WTC11 (cell line): ENCODE data around the gene RETREG3. TPM values are rescaled to one million over a fixed set of nuclear protein-coding genes. Genes with fewer than 3 reads are reported as not detected.

ENCODE experiments used
- ATAC-seq: fragments of 200-7000 bp; cut with Tn5 transposase; 2 replicates; pipeline ENCODE4 v1.10.0; 2021; ENCODE audit warnings: mild to moderate bottlenecking, moderate library complexity
- CTCF ChIA-PET: fragments of 300-600 bp; sonication (Branson Sonifier 250); formaldehyde crosslinking; loops from one replicate; lab custom pipeline; 2021; ENCODE audit warnings: antibody characterized with exemption; lab: Charles Lee
- POLR2A ChIA-PET: fragments of 350-600 bp; sonication (Branson Sonifier 250); formaldehyde crosslinking; loops from one replicate; lab custom pipeline; 2021; ENCODE audit warnings: antibody characterized with exemption; lab: Charles Lee
- DNase-seq: peaks from one replicate; pipeline ENCODE4 v3.0.0; 2021; ENCODE audit warnings: low spot score
- H3K27ac Mint-ChIP-seq: 2 replicates; pipeline ENCODE4 v1.8.0; 2021; ENCODE audit warnings: mixed read lengths
- H3K27me3 Mint-ChIP-seq: 2 replicates; pipeline ENCODE4 v1.8.0; 2021; ENCODE audit warnings: low read depth, mild to moderate bottlenecking, moderate library complexity, mixed read lengths
- H3K36me3 Mint-ChIP-seq: 2 replicates; pipeline ENCODE4 v1.8.0; 2021; ENCODE audit warnings: mixed read lengths
- H3K4me1 Mint-ChIP-seq: 2 replicates; pipeline ENCODE4 v1.8.0; 2022; ENCODE audit warnings: mixed read lengths
- H3K4me3 Mint-ChIP-seq: 2 replicates; pipeline ENCODE4 v1.8.0; 2021; ENCODE audit warnings: mild to moderate bottlenecking, moderate library complexity, mixed read lengths
- H3K9me3 Mint-ChIP-seq: 2 replicates; pipeline ENCODE4 v1.8.0; 2021; ENCODE audit warnings: mixed read lengths
- ARID4B ChIP-seq: sonication (generic); formaldehyde crosslinking; IDR thresholded peaks from 2 replicates; pipeline ENCODE4 v1.8.0; 2023; ENCODE audit warnings: missing genetic modification reagents, mild to moderate bottlenecking, borderline replicate concordance
- CBFB ChIP-seq: sonication (generic); formaldehyde crosslinking; IDR thresholded peaks from 2 replicates; pipeline ENCODE4 v1.8.1; 2022; ENCODE audit warnings: mild to moderate bottlenecking, low read depth, missing genetic modification reagents
- CREB1 ChIP-seq: sonication (generic); formaldehyde crosslinking; IDR thresholded peaks from 2 replicates; pipeline ENCODE4 v1.8.0; 2023; ENCODE audit warnings: mild to moderate bottlenecking, missing genetic modification reagents
- FOXP1 ChIP-seq: sonication (generic); formaldehyde crosslinking; IDR thresholded peaks from 2 replicates; pipeline ENCODE4 v1.8.0; 2022; ENCODE audit warnings: missing genetic modification reagents, mild to moderate bottlenecking, moderate library complexity, borderline replicate concordance
- IRF2 ChIP-seq: sonication (generic); formaldehyde crosslinking; IDR thresholded peaks from 2 replicates; pipeline ENCODE4 v1.8.0; 2022; ENCODE audit warnings: low read depth, missing genetic modification reagents, borderline replicate concordance
- MYBL2 ChIP-seq: sonication (generic); formaldehyde crosslinking; IDR thresholded peaks from 2 replicates; pipeline ENCODE4 v1.8.1; 2023; ENCODE audit warnings: mild to moderate bottlenecking, moderate library complexity, missing genetic modification reagents
- NR3C1 ChIP-seq: sonication (generic); formaldehyde crosslinking; conservative IDR thresholded peaks from 2 replicates; pipeline ENCODE4 v1.8.1; 2023; ENCODE audit warnings: low read depth, mild to moderate bottlenecking, missing genetic modification reagents
- PRDM15 ChIP-seq: sonication (generic); formaldehyde crosslinking; IDR thresholded peaks from 2 replicates; pipeline ENCODE4 v1.8.0; 2022; ENCODE audit warnings: missing genetic modification reagents
- SMAD4 ChIP-seq: sonication (generic); formaldehyde crosslinking; IDR thresholded peaks from 2 replicates; pipeline ENCODE4 v1.8.0; 2022; ENCODE audit warnings: mild to moderate bottlenecking, missing genetic modification reagents
- ZNF281 ChIP-seq: sonication (generic); formaldehyde crosslinking; IDR thresholded peaks from 2 replicates; pipeline ENCODE4 v1.8.0; 2023; ENCODE audit warnings: mild to moderate bottlenecking, missing genetic modification reagents
- ZNF416 ChIP-seq: fragments of 250-450 bp; sonication (Bioruptor Pico); IDR thresholded peaks from 2 replicates; pipeline ENCODE4 v1.9.0; 2021; ENCODE audit warnings: mild to moderate bottlenecking, inconsistent platforms
- ZNF425 ChIP-seq: fragments of 250-450 bp; sonication (Bioruptor Pico); conservative IDR thresholded peaks from 2 replicates; pipeline ENCODE4 v1.9.0; 2021; ENCODE audit warnings: mild to moderate bottlenecking
- ZSCAN18 ChIP-seq: fragments of 250-450 bp; sonication (Bioruptor Pico); IDR thresholded peaks from 2 replicates; pipeline ENCODE4 v2.1.2; 2022; ENCODE audit warnings: mild to moderate bottlenecking, moderate library complexity
- total RNA-seq: library from RNA; stranded (reverse); gene quantifications from 3 replicates; pipeline ENCODE4 v1.2.3, GENCODE V29; 2021

Gene RETREG3
- total RNA-seq, 1 experiment from 2014 or later = 40.4 TPM

- TF ChIP-seq ARID4B (no peak), ZSCAN18 (CRISPR knock-in tag) (no peak), NR3C1 (no peak), SMAD4 (CRISPR knock-in tag) (no peak), PRDM15 (no peak), CREB1 (no peak), ZNF281 (CRISPR knock-in tag) (no peak), IRF2 (CRISPR knock-in tag) (no peak)
These were observed 14.8 kb upstream of the RETREG3 start (continued) for GRCh38 chr17:42623732-42624596.

- H3K27me3 Mint-ChIP-seq = no peaks in the 10 kb centered on the region
- CTCF ChIA-PET = interaction anchor here (1.2 to 2.4 kb wide), 4 partner anchors 51 to 140 kb away, joined by 3 to 7 read pairs (median 4); no protein-coding TSS in a partner anchor
- no peak overlapping the region for H3K27ac Mint-ChIP-seq
- no peak overlapping the region for H3K4me3 Mint-ChIP-seq
- H3K4me1 Mint-ChIP-seq = peaks cover 8% of the 10 kb centered on the region
- H3K36me3 Mint-ChIP-seq = no peaks in the 10 kb centered on the region
- no peak for ATAC-seq
- no peak for TF ChIP-seq ZNF416 (CRISPR knock-in tag)
- no peak for TF ChIP-seq CBFB
- TF ChIP-seq FOXP1 (CRISPR knock-in tag) = no peak
- TF ChIP-seq MYBL2 (CRISPR knock-in tag) = no peak
- TF ChIP-seq ZNF425 = no peak
- no peak for DNase-seq
- POLR2A ChIA-PET = no interaction called here
- no peaks in the 10 kb centered on the region for H3K9me3 Mint-ChIP-seq
These were observed 14.1 kb upstream of the RETREG3 start for GRCh38 chr17:42623271-42623670.
